ENCODE data around the gene ATF1.

ATF1 gene

DNA sequence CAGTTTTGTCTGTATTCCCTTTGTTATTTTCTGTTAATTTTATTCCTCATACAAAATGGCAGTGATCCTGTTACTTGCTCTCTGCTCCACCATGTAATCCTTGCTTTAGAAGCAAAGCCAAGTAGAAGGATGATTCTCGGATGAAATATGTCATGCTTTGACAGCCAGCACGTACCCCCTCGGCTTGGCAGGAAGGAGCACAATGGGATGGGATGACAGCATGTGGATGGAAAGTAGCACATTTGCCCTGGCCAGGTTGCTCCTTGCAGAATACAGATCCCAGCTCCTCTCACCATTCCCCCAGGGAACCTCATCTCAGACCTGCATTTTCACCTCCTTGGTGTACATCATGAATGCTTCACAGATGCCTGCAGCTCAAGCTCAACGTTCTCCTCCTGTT lies 35.1 kb upstream of the ATF1 start:
- DNase-seq (ENCODE audit: low spot score), result no peak
- no peak for ATAC-seq (ENCODE audit: low read depth)
- Histone ChIP-seq H3K36me3 (ENCODE audit: low read depth) (peaks cover 75% of the 10 kb centered on the region), H3K9me3 (ENCODE audit: severe bottlenecking) (no peaks in the 10 kb centered on the region), H3K4me1 (ENCODE audit: insufficient read depth, poor library complexity, severe bottlenecking) (no peaks in the 10 kb centered on the region), H3K27me3 (ENCODE audit: insufficient read depth, poor library complexity, severe bottlenecking) (no peaks in the 10 kb centered on the region), H3K27ac (ENCODE audit: poor library complexity, severe bottlenecking) (no peak overlapping the region), H3K4me3 (ENCODE audit: severe bottlenecking) (no peak overlapping the region)
- TF ChIP-seq CTCF (IDR thresholded peaks at IDR 0.05; ENCODE audit: poor library complexity, severe bottlenecking), result no peak

GRCh38 chr12:50732591-50732990 lies 31.3 kb upstream of the ATF1 start:
- no peak overlapping the region for H3K4me3 ChIP-seq (ENCODE audit: severe bottlenecking)
- peaks cover 74% of the 10 kb centered on the region for H3K36me3 ChIP-seq (ENCODE audit: low read depth)
- no peaks in the 10 kb centered on the region for H3K4me1 ChIP-seq (ENCODE audit: insufficient read depth, poor library complexity, severe bottlenecking)
- H3K27me3 ChIP-seq (ENCODE audit: insufficient read depth, poor library complexity, severe bottlenecking), result no peaks in the 10 kb centered on the region
- H3K9me3 ChIP-seq (ENCODE audit: severe bottlenecking), result no peaks in the 10 kb centered on the region
- DNase-seq (ENCODE audit: low spot score) (no peak), ATAC-seq (ENCODE audit: low read depth) (peak; percentile 80)
- H3K27ac ChIP-seq (ENCODE audit: poor library complexity, severe bottlenecking), result no peak overlapping the region
- TF ChIP-seq CTCF (IDR thresholded peaks at IDR 0.05; ENCODE audit: poor library complexity, severe bottlenecking), result no peak

GRCh38 chr12:50733706-50734105 lies 30.2 kb upstream of the ATF1 start:
- Histone ChIP-seq H3K36me3 (ENCODE audit: low read depth) (peaks cover 74% of the 10 kb centered on the region), H3K27ac (ENCODE audit: poor library complexity, severe bottlenecking) (no peak overlapping the region)
- ATAC-seq (ENCODE audit: low read depth), result no peak

GRCh38 chr12:50734409-50735263 lies 29.3 kb upstream of the ATF1 start:
- Histone ChIP-seq H3K4me1 (ENCODE audit: insufficient read depth, poor library complexity, severe bottlenecking) (no peaks in the 10 kb centered on the region), H3K9me3 (ENCODE audit: severe bottlenecking) (no peaks in the 10 kb centered on the region), H3K4me3 (ENCODE audit: severe bottlenecking) (no peak overlapping the region), H3K27ac (ENCODE audit: poor library complexity, severe bottlenecking) (no peak overlapping the region), H3K36me3 (ENCODE audit: low read depth) (peaks cover 78% of the 10 kb centered on the region), H3K27me3 (ENCODE audit: insufficient read depth, poor library complexity, severe bottlenecking) (no peaks in the 10 kb centered on the region)
- peak; percentile 75 for TF ChIP-seq CTCF (IDR thresholded peaks at IDR 0.05; ENCODE audit: poor library complexity, severe bottlenecking)
- no peak for DNase-seq (ENCODE audit: low spot score)
- peak; percentile 58 for ATAC-seq (ENCODE audit: low read depth)

More at GRCh38 chr12:50733706-50734105, 30.2 kb upstream of the ATF1 start:
- no peaks in the 10 kb centered on the region for H3K4me1 ChIP-seq (ENCODE audit: insufficient read depth, poor library complexity, severe bottlenecking)
- no peak for DNase-seq (ENCODE audit: low spot score)
- H3K27me3 ChIP-seq (ENCODE audit: insufficient read depth, poor library complexity, severe bottlenecking), result no peaks in the 10 kb centered on the region
- H3K9me3 ChIP-seq (ENCODE audit: severe bottlenecking), result no peaks in the 10 kb centered on the region
- H3K4me3 ChIP-seq (ENCODE audit: severe bottlenecking), result no peak overlapping the region
- no peak for TF ChIP-seq CTCF (IDR thresholded peaks at IDR 0.05; ENCODE audit: poor library complexity, severe bottlenecking)

DNA sequence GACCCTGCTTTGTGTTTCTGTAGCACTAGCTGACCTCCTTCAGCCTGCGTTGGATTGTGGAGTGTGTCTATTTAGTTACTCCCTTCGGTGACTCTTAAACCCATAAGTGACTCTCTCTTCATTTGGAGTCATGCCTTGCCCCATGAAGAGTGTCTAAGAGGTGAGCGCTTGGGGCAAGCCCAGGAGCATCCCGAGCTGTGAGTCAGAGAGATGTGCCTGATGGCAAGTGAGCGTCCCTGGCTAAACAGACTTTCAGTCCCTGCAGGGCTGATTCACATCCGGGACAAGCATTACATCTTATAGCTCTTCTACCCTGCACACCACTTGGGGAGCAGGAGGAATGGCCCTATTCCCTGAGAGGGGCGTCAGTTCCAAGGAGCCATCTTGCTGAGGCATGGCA lies 24.3 kb upstream of the ATF1 start:
- no peak for TF ChIP-seq CTCF (IDR thresholded peaks at IDR 0.05; ENCODE audit: poor library complexity, severe bottlenecking)
- Histone ChIP-seq H3K36me3 (ENCODE audit: low read depth) (peaks cover 79% of the 10 kb centered on the region), H3K9me3 (ENCODE audit: severe bottlenecking) (no peaks in the 10 kb centered on the region), H3K27ac (ENCODE audit: poor library complexity, severe bottlenecking) (no peak overlapping the region), H3K27me3 (ENCODE audit: insufficient read depth, poor library complexity, severe bottlenecking) (no peaks in the 10 kb centered on the region), H3K4me1 (ENCODE audit: insufficient read depth, poor library complexity, severe bottlenecking) (no peaks in the 10 kb centered on the region), H3K4me3 (ENCODE audit: severe bottlenecking) (no peak overlapping the region)
- DNase-seq (ENCODE audit: low spot score) (no peak), ATAC-seq (ENCODE audit: low read depth) (no peak)

All from RWPE2 (cell line).